ENCODE results near the gene TMTC2.

Gene TMTC2

GRCh38 chr12:83015390-83016217 is 328.9 kb downstream of the TMTC2 start:
- no peak for DNase-seq (ENCODE audit: low spot score)

GRCh38 chr12:83016218-83016835 is 329.6 kb downstream of the TMTC2 start:
- DNase-seq (ENCODE audit: low spot score), result no peak

GRCh38 chr12:83016991-83017390 is 330.3 kb downstream of the TMTC2 start:
- DNase-seq (ENCODE audit: low spot score), result no peak

GRCh38 chr12:83018088-83018487 is 331.4 kb downstream of the TMTC2 start:
- DNase-seq (ENCODE audit: low spot score), result no peak

- no peak for DNase-seq (ENCODE audit: low spot score)
Observed at GRCh38 chr12:83027021-83027723, 340.5 kb downstream of the TMTC2 start.

GRCh38 chr12:83031196-83031595 is 344.5 kb downstream of the TMTC2 start:
- no peak for DNase-seq (ENCODE audit: low spot score)

- no peak for DNase-seq (ENCODE audit: low spot score)
Observed at GRCh38 chr12:83036847-83037246, 350.1 kb downstream of the TMTC2 start.

GRCh38 chr12:83039413-83039812 is 352.7 kb downstream of the TMTC2 start:
- no peak for DNase-seq (ENCODE audit: low spot score)

GRCh38 chr12:83040339-83040738 is 353.6 kb downstream of the TMTC2 start:
- no peak for DNase-seq (ENCODE audit: low spot score)

GRCh38 chr12:83040991-83041390 is 354.3 kb downstream of the TMTC2 start:
- DNase-seq (ENCODE audit: low spot score), result no peak

GRCh38 chr12:83042441-83043200 is 355.9 kb downstream of the TMTC2 start:
- no peak for DNase-seq (ENCODE audit: low spot score)

GRCh38 chr12:83044736-83045135 is 358.0 kb downstream of the TMTC2 start:
- no peak for DNase-seq (ENCODE audit: low spot score)

- DNase-seq (ENCODE audit: low spot score), result no peak
Observed at GRCh38 chr12:83046019-83046418, 359.3 kb downstream of the TMTC2 start.

- no peak for DNase-seq (ENCODE audit: low spot score)
Observed at GRCh38 chr12:83049306-83049705, 362.6 kb downstream of the TMTC2 start.

GRCh38 chr12:83052890-83053541 is 366.3 kb downstream of the TMTC2 start:
- DNase-seq (ENCODE audit: low spot score), result no peak

GRCh38 chr12:83057436-83057835 is 370.7 kb downstream of the TMTC2 start:
- no peak for DNase-seq (ENCODE audit: low spot score)

- no peak for DNase-seq (ENCODE audit: low spot score)
Observed at GRCh38 chr12:83059107-83059506, 372.4 kb downstream of the TMTC2 start.

- DNase-seq (ENCODE audit: low spot score), result no peak
Observed at GRCh38 chr12:83065562-83065961, 378.9 kb downstream of the TMTC2 start.

GRCh38 chr12:83067981-83068380 is 381.3 kb downstream of the TMTC2 start:
- no peak for DNase-seq (ENCODE audit: low spot score)

GRCh38 chr12:83074358-83074894 is 387.7 kb downstream of the TMTC2 start:
- DNase-seq (ENCODE audit: low spot score), result no peak

- no peak for DNase-seq (ENCODE audit: low spot score)
Observed at GRCh38 chr12:83075471-83075870, 388.8 kb downstream of the TMTC2 start.
